Cardiac muscle cell (in vitro differentiated cells and primary cell): ENCODE measurements around the gene PRR5. TPM values are rescaled to one million over a fixed set of nuclear protein-coding genes. Genes with fewer than 3 reads are reported as not detected.

Source experiments
- DNase-seq, 2 donors: peaks; one replicate each; pipeline versions ENCODE4 v3.0.0 to v3.0.0-alpha.2; 2010 to 2017; ENCODE audit warnings: low read depth in 1 of 2, low spot score in 1 of 2
- H3K27ac ChIP-seq: fragments of 200-600 bp; sonication (generic); 2 replicates; pipeline ENCODE4 v1.5.1; 2016
- H3K27me3 ChIP-seq: fragments of 200-600 bp; sonication (generic); 2 replicates; pipeline ENCODE4 v1.6.0; 2016; ENCODE audit warnings: control low read depth
- H3K36me3 ChIP-seq: fragments of 200-600 bp; sonication (generic); 2 replicates; pipeline ENCODE4 v1.5.1; 2016; ENCODE audit warnings: control low read depth
- H3K4me1 ChIP-seq: fragments of 200-600 bp; sonication (generic); 2 replicates; pipeline ENCODE4 v1.8.1; 2017; ENCODE audit warnings: low read depth, mild to moderate bottlenecking, mixed run types
- H3K4me3 ChIP-seq: fragments of 200-600 bp; sonication (generic); 2 replicates; pipeline ENCODE4 v1.5.1; 2016; ENCODE audit warnings: mild to moderate bottlenecking
- H3K9me3 ChIP-seq: fragments of 200-600 bp; sonication (generic); 2 replicates; pipeline ENCODE4 v1.5.1; 2017; ENCODE audit warnings: low read depth, mild to moderate bottlenecking, control low read depth
- CTCF ChIP-seq: IDR thresholded peaks from 2 replicates; pipeline ENCODE4 v1.5.1; 2012; ENCODE audit warnings: low read depth, mild to moderate bottlenecking, low read length
- polyA plus RNA-seq: library from polyadenylated mRNA; unstranded; fragments of >200 nt; fragmentation: Nextera tagmentation; extraction: Ambion mirVana; gene quantifications from 2 replicates; pipeline ENCODE4 v1.2.1, GENCODE V29; 2016
- total RNA-seq: library from RNA; depleted of rRNA; stranded (reverse); fragments of >200 nt; gene quantifications from 2 replicates; pipeline ENCODE4 v1.2.3, GENCODE V29; 2016

Gene PRR5
- total and polyA plus RNA-seq, 2 experiments from 2014 or later, result 36.5 to 41.7 TPM

DNA sequence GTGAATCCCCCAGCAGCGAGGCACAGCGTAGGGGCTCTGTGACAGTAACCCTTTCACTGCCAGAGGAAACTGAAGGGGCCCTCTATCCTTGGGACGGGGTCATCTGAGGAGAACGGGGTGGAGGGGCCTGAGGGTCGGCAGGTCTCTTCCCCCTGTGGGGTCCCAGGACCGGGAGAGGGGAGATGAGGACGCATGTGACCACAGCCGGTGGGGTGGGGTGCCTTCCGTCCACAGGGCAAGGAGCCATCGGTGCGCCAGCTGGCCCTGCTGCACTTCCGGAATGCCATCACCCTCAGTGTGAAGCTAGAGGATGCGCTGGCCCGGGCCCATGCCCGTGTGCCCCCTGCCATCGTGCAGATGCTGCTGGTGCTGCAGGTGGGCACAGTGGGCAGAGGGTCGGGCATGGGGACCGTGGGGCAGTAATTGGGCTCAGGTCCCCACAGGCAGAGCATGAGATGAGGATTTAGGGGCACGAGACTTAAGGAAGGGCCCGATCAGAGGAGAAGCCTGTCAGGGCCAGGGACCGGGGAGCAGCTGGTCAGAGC lies 30.1 kb downstream of the PRR5 start:
- Histone ChIP-seq H3K4me1 (no peaks in the 10 kb centered on the region), H3K27ac (no peak overlapping the region), H3K9me3 (no peaks in the 10 kb centered on the region), H3K36me3 (no peaks in the 10 kb centered on the region), H3K27me3 (no peaks in the 10 kb centered on the region), H3K4me3 (no peak overlapping the region)
- DNase-seq, result no peak
- no peak for TF ChIP-seq CTCF

- H3K27me3 ChIP-seq, result no peaks in the 10 kb centered on the region
- no peak for DNase-seq
- no peak overlapping the region for H3K4me3 ChIP-seq
- no peak overlapping the region for H3K27ac ChIP-seq
- TF ChIP-seq CTCF, result no peak
- H3K36me3 ChIP-seq, result no peaks in the 10 kb centered on the region
- no peaks in the 10 kb centered on the region for H3K9me3 ChIP-seq
- no peaks in the 10 kb centered on the region for H3K4me1 ChIP-seq
Measured at GRCh38 chr22:44732661-44733060, 30.7 kb downstream of the PRR5 start.

- DNase-seq, result no peak
- no peak for TF ChIP-seq CTCF
- Histone ChIP-seq H3K4me3 (no peak overlapping the region), H3K4me1 (no peaks in the 10 kb centered on the region), H3K36me3 (no peaks in the 10 kb centered on the region), H3K27me3 (no peaks in the 10 kb centered on the region), H3K27ac (no peak overlapping the region), H3K9me3 (no peaks in the 10 kb centered on the region)
Measured at GRCh38 chr22:44733426-44734106, 31.6 kb downstream of the PRR5 start.

DNA sequence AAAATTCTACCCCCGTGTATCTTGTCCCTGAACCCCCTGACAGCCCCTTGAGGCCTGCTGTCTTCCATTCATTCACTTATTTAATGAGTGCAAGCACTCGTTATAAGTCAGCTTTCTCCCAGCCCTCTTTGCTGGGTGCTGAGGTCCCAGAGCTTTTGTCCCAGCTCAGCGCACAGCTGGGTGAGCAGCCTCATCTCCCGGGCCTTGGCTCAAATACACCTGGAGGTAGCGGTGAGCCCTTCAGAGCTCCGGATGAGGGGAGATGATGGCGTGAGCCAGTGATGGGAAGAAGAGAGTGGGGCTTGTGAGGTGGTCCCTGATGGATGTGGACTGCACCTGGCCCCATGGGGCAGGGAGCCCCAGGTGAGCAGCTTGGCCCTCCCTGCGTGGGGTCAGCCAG lies 32.3 kb downstream of the PRR5 start:
- no peak for TF ChIP-seq CTCF
- no peaks in the 10 kb centered on the region for H3K27me3 ChIP-seq
- H3K4me3 ChIP-seq, result no peak overlapping the region
- H3K36me3 ChIP-seq, result no peaks in the 10 kb centered on the region
- H3K9me3 ChIP-seq, result no peaks in the 10 kb centered on the region
- H3K27ac ChIP-seq, result no peak overlapping the region
- H3K4me1 ChIP-seq, result no peaks in the 10 kb centered on the region
- DNase-seq, result no peak

- Histone ChIP-seq H3K36me3 (no peaks in the 10 kb centered on the region), H3K9me3 (no peaks in the 10 kb centered on the region), H3K27ac (no peak overlapping the region), H3K4me1 (no peaks in the 10 kb centered on the region), H3K4me3 (no peak overlapping the region), H3K27me3 (no peaks in the 10 kb centered on the region)
- no peak for DNase-seq
- TF ChIP-seq CTCF, result no peak
Measured at GRCh38 chr22:44734801-44735517, 33.0 kb downstream of the PRR5 start.
